Right lobe of liver (tissue), 6 donors: ENCODE measurements around the gene KBTBD12. TPM values are rescaled to one million over a fixed set of nuclear protein-coding genes. Genes with fewer than 3 reads are reported as not detected.

Experiments
- ATAC-seq, 4 donors: fragments of 200-7000 bp; cut with Tn5 transposase; one replicate each; pipeline ENCODE4 v1.9.1; 2020; ENCODE audit warnings: mild to moderate bottlenecking in 4 of 4, moderate library complexity in 4 of 4
- DNase-seq, 3 donors: peaks; one replicate each; pipeline ENCODE4 v3.0.0-alpha.2; 2020
- H3K27ac ChIP-seq, 3 donors: fragments of 200-600 bp; one replicate each; pipeline ENCODE4 v1.8.0; 2022
- H3K27me3 ChIP-seq, 2 donors: fragments of 200-600 bp; one replicate each; pipeline ENCODE4 v1.8.0; 2022
- H3K36me3 ChIP-seq, 4 donors: fragments of 200-600 bp; sonication (generic) in 1 of 4; one replicate each; pipeline versions ENCODE4 v1.5.1 to v1.8.0; 2017 to 2022; ENCODE audit warnings: control low read depth in 1 of 4
- H3K4me1 ChIP-seq, 4 donors: fragments of 200-600 bp; sonication (generic) in 1 of 4; one replicate each; pipeline versions ENCODE4 v1.5.1 to v1.8.0; 2017 to 2022; ENCODE audit warnings: control low read depth in 1 of 4
- H3K4me3 ChIP-seq, 3 donors: fragments of 200-600 bp; one replicate each; pipeline ENCODE4 v1.8.0; 2022
- H3K9me3 ChIP-seq, 4 donors: fragments of 200-600 bp; sonication (generic) in 1 of 4; one replicate each; pipeline versions ENCODE4 v1.5.1 to v1.8.0; 2017 to 2022; ENCODE audit warnings: control low read depth in 1 of 4
- POLR2A ChIP-seq: fragments of 450-650 bp; IDR thresholded peaks from one replicate; pipeline ENCODE4 v1.6.1; 2017; ENCODE audit warnings: antibody characterized with exemption, mild to moderate bottlenecking
- WGBS: methylation state at CpG from one replicate; pipeline ENCODE4 v1.1.6; 2018; ENCODE audit warnings: low coverage, low lambda C conversion rate; ENCODE audit not compliant: insufficient coverage; ENCODE audit errors: missing lambda C conversion rate; 5-methylcytosine and 5-hydroxymethylcytosine counted together
- intact Hi-C, 2 donors: fragments of 100-400 bp; cut with DNase I; formaldehyde crosslinking; loops; one replicate each; pipeline versions ENCODE4 v1.11.2 to v1.14.1; 2022
- total RNA-seq, 6 experiments: library from RNA; depleted of rRNA in 2 of 6; stranded (reverse); fragments of >200 nt in 2 of 6; fragmentation: NEBNext Ultra II Directional in 3 of 6; extraction: Animal tissue kit (Norgen Biotek cat#: 25700) in 3 of 6; gene quantifications; one replicate each; pipeline versions ENCODE4 v1.1.0 to v1.2.4, GENCODE V29; 2016 to 2023
- TF ChIP-seq, protein P1 (sequence below), 4 donors: fragments of 200-600 bp in 3 of 4; fragments of 450-650 bp in 1 of 4; IDR thresholded peaks; one replicate each; pipeline versions ENCODE4 v1.5.1 to v1.8.0; 2016 to 2022; ENCODE audit warnings: antibody characterized with exemption in 4 of 4, mild to moderate bottlenecking in 2 of 4
- donor health status: DM: no; HTN: yes; CAD: no.
- donor health status: DM: no; HTN: no; CAD: no.
- donor health status: DM: no; HTN: no; CAD: no.
- donor health status: DM: no; HTN: yes; CAD: no.
- donor health status: DM: no; HTN: yes; CAD: no.

The KBTBD12 gene
- total RNA-seq, 6 experiments from 2014 or later: 0.22 TPM; not detected in 5

DNA sequence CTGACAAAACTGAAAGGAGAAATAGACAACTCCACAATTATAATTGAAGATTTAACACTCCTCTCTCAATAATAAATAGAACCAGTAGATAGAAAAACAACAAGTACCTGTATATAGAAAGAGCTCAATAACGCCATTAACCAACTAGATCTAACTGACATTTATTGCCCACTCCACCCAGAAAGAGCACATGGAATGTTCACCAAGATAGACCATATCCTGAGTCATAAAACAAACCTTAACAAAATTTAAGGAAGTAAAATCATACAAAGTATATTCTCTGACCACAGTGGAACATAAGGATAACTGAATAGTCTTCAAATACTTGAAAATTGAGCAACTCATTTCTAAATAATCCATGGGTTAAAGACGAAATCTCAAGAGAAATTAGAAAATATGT is 25.1 kb downstream of the KBTBD12 start:
- intact Hi-C loops: no loop called here
- no peak overlapping the region for H3K27ac ChIP-seq
- H3K4me3 ChIP-seq: no peak overlapping the region
- H3K27me3 ChIP-seq: no peaks in the 10 kb centered on the region
- DNase-seq (no peak), ATAC-seq (no peak)
- 37% methylated on average over 2 of the region's 2 CpGs for WGBS
- H3K9me3 ChIP-seq: no peaks in the 10 kb centered on the region
- no peaks in the 10 kb centered on the region for H3K36me3 ChIP-seq
- H3K4me1 ChIP-seq: no peaks in the 10 kb centered on the region
- TF ChIP-seq, protein P1, sequence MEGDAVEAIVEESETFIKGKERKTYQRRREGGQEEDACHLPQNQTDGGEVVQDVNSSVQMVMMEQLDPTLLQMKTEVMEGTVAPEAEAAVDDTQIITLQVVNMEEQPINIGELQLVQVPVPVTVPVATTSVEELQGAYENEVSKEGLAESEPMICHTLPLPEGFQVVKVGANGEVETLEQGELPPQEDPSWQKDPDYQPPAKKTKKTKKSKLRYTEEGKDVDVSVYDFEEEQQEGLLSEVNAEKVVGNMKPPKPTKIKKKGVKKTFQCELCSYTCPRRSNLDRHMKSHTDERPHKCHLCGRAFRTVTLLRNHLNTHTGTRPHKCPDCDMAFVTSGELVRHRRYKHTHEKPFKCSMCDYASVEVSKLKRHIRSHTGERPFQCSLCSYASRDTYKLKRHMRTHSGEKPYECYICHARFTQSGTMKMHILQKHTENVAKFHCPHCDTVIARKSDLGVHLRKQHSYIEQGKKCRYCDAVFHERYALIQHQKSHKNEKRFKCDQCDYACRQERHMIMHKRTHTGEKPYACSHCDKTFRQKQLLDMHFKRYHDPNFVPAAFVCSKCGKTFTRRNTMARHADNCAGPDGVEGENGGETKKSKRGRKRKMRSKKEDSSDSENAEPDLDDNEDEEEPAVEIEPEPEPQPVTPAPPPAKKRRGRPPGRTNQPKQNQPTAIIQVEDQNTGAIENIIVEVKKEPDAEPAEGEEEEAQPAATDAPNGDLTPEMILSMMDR (IDR thresholded peaks at IDR 0.05): no peak
- no peak for TF ChIP-seq POLR2A

DNA sequence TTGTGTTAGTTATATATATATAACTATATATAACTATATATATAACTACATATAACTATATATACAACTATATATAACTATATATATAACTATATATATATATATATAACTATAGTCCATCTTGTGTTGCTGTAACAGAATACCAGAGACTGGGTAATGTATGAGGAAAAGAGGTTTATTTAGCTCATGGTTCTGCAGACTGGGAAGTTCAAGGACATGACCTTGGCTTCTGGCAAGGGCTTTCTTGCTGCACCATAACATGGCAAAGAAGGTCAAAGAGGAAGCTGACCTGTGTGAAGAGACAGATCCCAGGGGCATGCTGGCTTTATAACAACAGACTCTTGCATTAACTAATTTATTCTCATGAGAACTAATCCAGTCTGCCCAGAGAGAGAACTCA is 27.6 kb downstream of the KBTBD12 start:
- Histone ChIP-seq H3K27ac (no peak overlapping the region), H3K4me1 (no peaks in the 10 kb centered on the region), H3K4me3 (no peak overlapping the region), H3K9me3 (no peaks in the 10 kb centered on the region), H3K36me3 (no peaks in the 10 kb centered on the region), H3K27me3 (no peaks in the 10 kb centered on the region)
- no peak for ATAC-seq
- intact Hi-C loops: no loop called here
- TF ChIP-seq, protein P1 (IDR thresholded peaks at IDR 0.05): no peak
- TF ChIP-seq POLR2A: no peak
- DNase-seq: no peak

DNA sequence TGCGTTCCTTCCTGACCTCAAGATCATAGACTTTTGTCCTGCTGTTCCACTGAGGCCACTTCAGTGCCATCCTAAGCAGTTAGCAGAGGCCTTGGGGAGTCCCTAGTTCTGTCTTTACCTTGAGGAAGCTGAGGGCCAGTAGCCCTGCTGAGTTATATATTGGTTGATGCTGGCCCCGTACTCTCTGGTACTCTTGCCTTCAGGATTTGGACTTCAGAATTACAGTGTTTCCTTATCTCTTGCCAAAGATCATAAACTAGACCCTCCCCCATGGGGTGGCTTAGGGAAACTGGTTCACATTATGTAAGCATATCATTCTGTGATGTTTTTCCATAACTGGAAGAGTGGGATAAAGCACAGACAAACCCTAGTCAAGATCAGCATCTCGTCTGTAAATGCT is 33.2 kb downstream of the KBTBD12 start:
- H3K4me1 ChIP-seq: no peaks in the 10 kb centered on the region
- DNase-seq: no peak
- TF ChIP-seq, protein P1 (IDR thresholded peaks at IDR 0.05): no peak
- no peak for TF ChIP-seq POLR2A
- H3K9me3 ChIP-seq: no peaks in the 10 kb centered on the region
- ATAC-seq: no peak
- intact Hi-C loops: no loop called here
- H3K36me3 ChIP-seq: no peaks in the 10 kb centered on the region
- H3K4me3 ChIP-seq: no peak overlapping the region
- H3K27ac ChIP-seq: no peak overlapping the region
- 65% methylated on average over 2 of the region's 3 CpGs for WGBS
- H3K27me3 ChIP-seq: no peaks in the 10 kb centered on the region

DNA sequence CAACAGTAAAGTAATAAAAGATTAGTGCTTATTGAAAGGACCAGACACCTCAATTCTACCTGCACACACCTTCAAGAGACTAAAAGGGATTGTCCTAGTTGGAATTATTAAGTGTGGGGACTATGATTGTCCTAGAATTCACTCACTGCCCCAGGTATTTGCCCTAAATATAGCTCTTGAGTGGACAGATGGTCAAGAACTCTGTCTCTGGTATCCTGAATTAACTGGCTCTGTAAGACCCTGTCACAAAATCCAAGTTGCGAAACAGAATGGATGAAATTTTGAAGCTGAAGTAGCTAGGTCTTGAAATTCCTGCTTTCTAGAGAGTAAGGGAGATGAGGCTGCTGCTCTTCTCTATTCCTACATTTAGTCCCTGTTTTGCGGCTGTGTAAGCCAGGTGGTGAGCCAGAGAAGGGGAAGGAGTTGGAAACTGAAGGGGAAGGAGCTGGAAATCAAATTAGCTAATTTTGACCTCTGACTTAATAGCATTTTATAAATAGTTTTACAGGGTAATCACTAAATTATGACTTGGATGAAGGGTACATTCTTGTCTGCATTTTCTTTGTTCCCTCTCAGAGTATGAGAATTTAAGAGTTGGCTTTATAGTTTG is 34.5 kb downstream of the KBTBD12 start:
- no peak for ATAC-seq
- Histone ChIP-seq H3K4me1 (no peaks in the 10 kb centered on the region), H3K4me3 (no peak overlapping the region), H3K9me3 (no peaks in the 10 kb centered on the region), H3K36me3 (no peaks in the 10 kb centered on the region), H3K27ac (no peak overlapping the region), H3K27me3 (no peaks in the 10 kb centered on the region)
- DNase-seq: no peak
- intact Hi-C loops: no loop called here
- TF ChIP-seq, protein P1 (IDR thresholded peaks at IDR 0.05): no peak
- TF ChIP-seq POLR2A: no peak
- WGBS: 88% methylated on average over 2 of the region's 2 CpGs

DNA sequence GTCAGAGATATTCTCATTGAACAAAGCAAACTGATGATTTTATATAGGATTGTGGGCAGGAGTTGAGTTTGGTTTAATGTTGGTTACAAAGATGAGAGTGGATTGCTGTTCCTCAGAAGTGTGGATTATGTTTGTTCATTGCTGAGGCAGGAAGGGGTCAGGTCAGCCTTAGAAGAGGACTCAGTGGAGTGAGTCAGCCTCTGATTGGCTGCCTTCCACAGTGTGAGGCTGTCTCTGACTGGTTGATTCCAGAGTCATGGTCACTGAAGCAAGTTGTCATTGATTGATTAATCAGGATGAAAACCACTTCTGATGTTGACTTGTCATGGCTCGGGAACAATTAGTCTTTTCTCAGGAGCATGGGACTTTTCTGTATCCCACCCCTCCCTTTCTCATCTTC is 36.2 kb downstream of the KBTBD12 start:
- intact Hi-C loops: no loop called here
- no peak overlapping the region for H3K27ac ChIP-seq
- H3K9me3 ChIP-seq: no peaks in the 10 kb centered on the region
- no peaks in the 10 kb centered on the region for H3K27me3 ChIP-seq
- WGBS: 88% methylated on average over 1 of the region's 1 CpG
- no peak for TF ChIP-seq POLR2A
- TF ChIP-seq, protein P1 (IDR thresholded peaks at IDR 0.05): no peak
- H3K36me3 ChIP-seq: no peaks in the 10 kb centered on the region
- no peak overlapping the region for H3K4me3 ChIP-seq
- DNase-seq (no peak), ATAC-seq (no peak)
- H3K4me1 ChIP-seq: no peaks in the 10 kb centered on the region
